ENCODE data around the gene EYS. TPM values are rescaled to one million over a fixed set of nuclear protein-coding genes. Genes with fewer than 3 reads are reported as not detected.

Gene EYS
- total RNA-seq, 1 experiment from 2014 or later: not detected

DNA sequence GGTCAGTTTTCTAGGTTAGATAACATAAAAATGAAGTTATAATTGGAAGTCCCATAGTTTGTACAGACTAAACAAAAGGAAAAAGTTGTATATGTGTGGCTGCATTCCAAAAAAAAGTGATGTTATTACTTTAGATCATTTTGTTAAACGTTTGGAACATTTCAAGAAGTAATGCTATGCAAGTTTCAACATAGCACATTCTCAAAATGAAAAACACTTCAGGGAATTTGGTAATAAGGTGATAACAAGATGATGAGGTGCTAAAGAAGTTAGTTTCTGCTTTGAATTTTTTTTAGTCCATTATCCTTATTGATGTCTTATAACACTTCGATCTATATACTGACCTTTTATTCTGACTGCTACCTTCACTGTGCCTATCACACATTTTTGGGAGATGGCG lies 1820.7 kb downstream of the EYS start:
- DNase-seq (ENCODE audit: low read depth, low spot score) (no peak), ATAC-seq (no peak)
- Histone ChIP-seq H3K9ac (ENCODE audit: low read length) (no peak overlapping the region), H3K4me1 (ENCODE audit: control insufficient read depth in 1 of 2, insufficient read depth in 2 of 2, low read length in 2 of 2) (no peaks in the 10 kb centered on the region), H3K79me2 (ENCODE audit: insufficient read depth, low read length) (no peaks in the 10 kb centered on the region), H3K4me3 (replicated peaks in 1 of 2; ENCODE audit: low read depth in 1 of 2, low read length in 2 of 2) (no peak overlapping the region), H3K9me3 (ENCODE audit: control insufficient read depth in 1 of 2, insufficient read depth in 1 of 2, low read depth in 1 of 2, low read length in 2 of 2) (no peaks in the 10 kb centered on the region), H2AFZ (ENCODE audit: low read depth, low read length, poor library complexity, severe bottlenecking) (no peak overlapping the region), H3K27me3 (ENCODE audit: insufficient read depth, low read length) (no peaks in the 10 kb centered on the region), H3K4me2 (ENCODE audit: low read length) (no peak overlapping the region), H3K9me2 (ENCODE audit: insufficient read depth) (no peaks in the 10 kb centered on the region), H4K20me1 (ENCODE audit: insufficient read depth) (no peaks in the 10 kb centered on the region), H3K27ac (ENCODE audit: low read depth, low read length) (no peak overlapping the region), H3K36me3 (ENCODE audit: control insufficient read depth in 1 of 2, insufficient read depth in 2 of 2, low read length in 2 of 2) (no peaks in the 10 kb centered on the region)
- TF ChIP-seq, protein P1, sequence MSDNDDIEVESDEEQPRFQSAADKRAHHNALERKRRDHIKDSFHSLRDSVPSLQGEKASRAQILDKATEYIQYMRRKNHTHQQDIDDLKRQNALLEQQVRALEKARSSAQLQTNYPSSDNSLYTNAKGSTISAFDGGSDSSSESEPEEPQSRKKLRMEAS (IDR thresholded peaks at IDR 0.05): no peak
- TF ChIP-seq EZH2phosphoT487 (IDR thresholded peaks at IDR 0.05; ENCODE audit: borderline replicate concordance): no peak
- no peak for TF ChIP-seq TCF7L2 (IDR thresholded peaks at IDR 0.05; ENCODE audit: borderline replicate concordance, extremely low read depth, insufficient read depth, insufficient read length)
- no peak for TF ChIP-seq RAD21 (IDR thresholded peaks at IDR 0.05; ENCODE audit: low read depth)
- no peak for TF ChIP-seq SP1 (IDR thresholded peaks at IDR 0.05; ENCODE audit: low read depth)
- TF ChIP-seq EGR1 (IDR thresholded peaks at IDR 0.05; ENCODE audit: low read depth): no peak
- no peak for TF ChIP-seq ELF1 (IDR thresholded peaks at IDR 0.05; ENCODE audit: borderline replicate concordance, low read depth)
- TF ChIP-seq ZFX (IDR thresholded peaks at IDR 0.05): no peak
- no peak for TF ChIP-seq CEBPB (IDR thresholded peaks at IDR 0.05; ENCODE audit: low read depth)
- TF ChIP-seq JUND (IDR thresholded peaks at IDR 0.05): no peak
- no peak for TF ChIP-seq ZNF274 (IDR thresholded peaks at IDR 0.05; ENCODE audit: low read depth, low read length)
- TF ChIP-seq POLR2AphosphoS5 (IDR thresholded peaks at IDR 0.05; ENCODE audit: low read depth, low read length): no peak
- TF ChIP-seq, protein P2, sequence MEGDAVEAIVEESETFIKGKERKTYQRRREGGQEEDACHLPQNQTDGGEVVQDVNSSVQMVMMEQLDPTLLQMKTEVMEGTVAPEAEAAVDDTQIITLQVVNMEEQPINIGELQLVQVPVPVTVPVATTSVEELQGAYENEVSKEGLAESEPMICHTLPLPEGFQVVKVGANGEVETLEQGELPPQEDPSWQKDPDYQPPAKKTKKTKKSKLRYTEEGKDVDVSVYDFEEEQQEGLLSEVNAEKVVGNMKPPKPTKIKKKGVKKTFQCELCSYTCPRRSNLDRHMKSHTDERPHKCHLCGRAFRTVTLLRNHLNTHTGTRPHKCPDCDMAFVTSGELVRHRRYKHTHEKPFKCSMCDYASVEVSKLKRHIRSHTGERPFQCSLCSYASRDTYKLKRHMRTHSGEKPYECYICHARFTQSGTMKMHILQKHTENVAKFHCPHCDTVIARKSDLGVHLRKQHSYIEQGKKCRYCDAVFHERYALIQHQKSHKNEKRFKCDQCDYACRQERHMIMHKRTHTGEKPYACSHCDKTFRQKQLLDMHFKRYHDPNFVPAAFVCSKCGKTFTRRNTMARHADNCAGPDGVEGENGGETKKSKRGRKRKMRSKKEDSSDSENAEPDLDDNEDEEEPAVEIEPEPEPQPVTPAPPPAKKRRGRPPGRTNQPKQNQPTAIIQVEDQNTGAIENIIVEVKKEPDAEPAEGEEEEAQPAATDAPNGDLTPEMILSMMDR (IDR thresholded peaks at IDR 0.05 in 2 of 3, conservative IDR thresholded peaks at IDR 0.05 in 1 of 3; ENCODE audit: borderline replicate concordance in 1 of 3, insufficient read depth in 1 of 3, low read depth in 2 of 3, low read length in 2 of 3): no peak
- no peak for TF ChIP-seq ATF3 (IDR thresholded peaks at IDR 0.05)
- no peak for TF ChIP-seq SRF (IDR thresholded peaks at IDR 0.05; ENCODE audit: low read depth)
- TF ChIP-seq YY1 (IDR thresholded peaks at IDR 0.05; ENCODE audit: extremely low read depth, insufficient replicate concordance, low read depth, low read length): no peak
- TF ChIP-seq CBX3 (IDR thresholded peaks at IDR 0.05; ENCODE audit: low read depth): no peak
- no peak for TF ChIP-seq ZBTB33 (IDR thresholded peaks at IDR 0.05; ENCODE audit: extremely low read depth, insufficient replicate concordance, low read length)
- ChIA-PET RAD21 (ENCODE audit: low non-redundant PET in 1 of 2, low total read pairs in 2 of 2, uncharacterized antibody in 2 of 2, unreplicated experiment in 2 of 2) (no interaction called here), CTCF (no interaction called here), POLR2A (no interaction called here)
- no TSS peak for BruUV-seq (replicated peaks)
- intact Hi-C loops (cut with micrococcal nuclease): no loop called here
